Measurements from ENCODE around the gene ZBTB7C.

DNA sequence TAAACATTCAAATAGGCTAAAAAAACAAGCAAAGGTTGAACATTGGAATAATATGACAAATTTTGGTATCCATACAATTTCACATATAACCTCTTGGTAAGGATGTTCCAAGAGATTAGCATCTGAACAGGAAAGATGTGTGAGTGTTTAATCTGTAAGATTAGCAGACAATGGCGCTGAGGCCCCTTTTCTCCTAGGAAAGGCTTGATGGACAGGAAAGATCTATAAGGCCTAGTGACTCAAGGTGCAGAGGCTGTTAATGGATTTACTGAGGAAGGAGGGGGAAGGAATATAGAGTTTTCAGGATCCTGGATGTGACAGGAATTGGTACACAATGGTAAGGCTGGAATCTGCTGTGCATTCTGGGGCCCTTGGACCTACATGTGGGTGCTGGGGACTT is 430.6 kb downstream of the ZBTB7C start:
- TF ChIP-seq SP1 (IDR thresholded peaks at IDR 0.05), result no peak
- TF ChIP-seq FOXM1 (IDR thresholded peaks at IDR 0.05; ENCODE audit: borderline replicate concordance), result no peak
- TF ChIP-seq ARNT (IDR thresholded peaks at IDR 0.05), result no peak
- TF ChIP-seq NFRKB (IDR thresholded peaks at IDR 0.05), result no peak
- TF ChIP-seq ELF4 (IDR thresholded peaks at IDR 0.05), result no peak
